Fibroblast of upper back skin (primary cell): ENCODE results near the gene KLC3.

Source experiments
- DNase-seq: peaks from one replicate; pipeline ENCODE4 v3.0.0-alpha.2; 2013

Gene KLC3

DNA sequence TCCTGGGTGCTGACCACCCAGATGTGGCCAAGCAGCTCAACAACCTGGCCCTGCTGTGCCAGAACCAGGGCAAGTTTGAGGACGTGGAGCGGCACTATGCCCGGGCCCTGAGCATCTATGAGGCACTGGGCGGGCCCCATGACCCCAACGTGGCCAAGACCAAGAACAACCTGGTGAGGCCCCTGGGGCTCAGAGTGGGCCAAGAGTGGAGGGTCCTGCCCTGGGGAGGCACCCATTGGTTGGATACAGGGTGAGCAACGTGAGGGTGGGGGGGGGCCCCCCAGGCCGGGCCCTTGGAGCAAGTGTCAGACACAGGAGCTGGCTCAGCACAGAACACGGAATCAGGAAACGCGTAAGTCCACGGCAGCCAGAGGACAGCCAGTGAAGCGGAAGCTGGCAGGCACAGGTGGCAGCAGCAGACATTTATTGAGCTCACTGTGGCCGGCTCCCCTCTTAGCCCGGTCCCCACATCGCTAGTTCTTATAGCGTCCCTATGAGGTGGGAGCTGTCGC is 8.9 kb downstream of the KLC3 start:
- DNase-seq: no peak

DNA sequence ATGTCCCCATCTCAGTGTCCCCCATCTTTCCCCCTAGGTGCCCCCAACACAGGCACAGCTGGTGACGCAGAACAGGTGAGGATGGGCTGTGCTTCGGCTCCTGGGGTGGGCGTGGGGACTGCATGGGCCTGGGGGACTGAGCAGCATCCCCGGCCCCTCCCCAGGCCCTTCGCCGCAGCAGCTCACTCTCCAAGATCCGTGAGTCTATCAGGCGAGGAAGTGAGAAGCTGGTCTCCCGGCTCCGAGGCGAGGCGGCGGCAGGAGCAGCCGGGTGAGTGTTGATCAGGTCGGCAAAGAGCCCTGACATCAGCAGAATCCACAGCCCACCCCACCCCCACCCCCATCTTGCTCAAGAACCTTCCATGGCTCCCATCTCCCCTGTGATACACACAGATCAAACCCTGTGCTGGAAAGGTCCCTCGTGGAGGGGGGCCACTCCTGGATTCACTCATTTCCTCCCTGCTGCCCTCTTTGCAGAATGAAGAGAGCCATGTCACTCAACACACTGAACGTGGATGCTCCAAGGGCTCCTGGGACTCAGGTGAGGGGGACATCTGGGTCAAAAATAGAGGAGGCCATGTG is 10.0 kb downstream of the KLC3 start:
- DNase-seq: no peak

DNA sequence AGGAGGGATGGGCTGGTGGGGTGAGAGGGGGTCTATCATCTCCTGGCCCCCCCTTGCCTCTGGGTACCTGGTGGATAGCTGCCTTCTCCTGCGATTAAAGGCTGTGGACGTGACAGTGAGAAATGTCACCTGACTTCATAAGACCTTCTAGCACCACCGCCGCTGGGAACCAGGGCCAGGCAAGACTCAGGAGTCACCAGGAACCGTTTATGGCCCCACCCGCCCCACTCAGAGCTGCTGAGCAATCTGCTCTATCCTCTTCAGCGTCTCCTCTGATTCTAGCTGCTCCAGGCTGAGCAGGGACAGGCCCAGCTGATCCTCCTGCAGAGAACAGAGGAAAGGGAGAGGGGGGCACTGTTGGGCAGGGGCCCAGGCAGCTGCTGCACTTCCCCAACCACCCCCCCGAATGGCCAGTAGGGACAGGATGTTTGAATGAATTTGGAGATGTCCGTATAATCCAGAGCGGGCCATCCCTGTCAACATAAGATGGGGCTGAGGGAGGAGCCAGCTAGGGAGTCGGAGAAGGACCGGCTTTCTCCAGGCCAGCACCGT is 10.9 kb downstream of the KLC3 start:
- DNase-seq: no peak

DNA sequence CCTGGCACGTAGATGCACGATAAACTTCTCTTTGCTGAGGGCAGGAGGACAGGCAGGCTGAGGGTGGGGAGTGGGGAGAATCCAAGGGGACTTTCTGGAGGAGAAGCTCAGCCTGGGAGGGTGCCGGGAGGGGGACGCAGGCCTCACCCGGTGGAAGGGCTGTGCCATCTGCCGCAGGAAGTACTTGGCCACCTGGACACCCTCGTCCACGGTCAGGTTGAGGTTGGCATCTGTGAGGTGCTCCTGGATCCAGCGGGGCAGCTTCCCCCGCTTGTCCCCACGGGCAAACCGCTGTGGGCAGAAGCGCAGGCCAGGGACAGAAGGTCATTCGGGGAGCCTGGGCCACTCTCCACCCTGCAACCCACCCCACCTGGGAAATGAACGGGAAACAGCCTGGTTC is 11.5 kb downstream of the KLC3 start:
- no peak for DNase-seq

DNA sequence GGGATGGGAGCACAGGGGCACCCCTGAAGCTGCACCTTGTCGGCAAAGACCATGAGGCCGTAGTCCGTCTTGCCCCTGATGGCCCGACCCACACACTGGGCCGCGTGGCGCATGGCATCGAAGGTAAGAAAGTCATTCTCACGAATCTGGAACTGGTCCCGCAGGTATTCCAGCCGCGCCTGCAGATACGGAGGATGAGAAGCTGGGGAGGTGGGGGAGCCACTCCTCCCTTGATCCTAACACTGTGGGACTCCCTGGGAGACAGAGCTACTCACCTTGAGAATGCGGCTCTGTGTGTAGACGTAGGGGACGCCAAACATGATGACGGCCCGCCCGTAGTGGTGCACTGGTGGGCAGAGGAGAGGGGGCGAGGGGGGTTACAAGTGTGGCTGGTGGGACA is 11.9 kb downstream of the KLC3 start:
- no peak for DNase-seq

DNA sequence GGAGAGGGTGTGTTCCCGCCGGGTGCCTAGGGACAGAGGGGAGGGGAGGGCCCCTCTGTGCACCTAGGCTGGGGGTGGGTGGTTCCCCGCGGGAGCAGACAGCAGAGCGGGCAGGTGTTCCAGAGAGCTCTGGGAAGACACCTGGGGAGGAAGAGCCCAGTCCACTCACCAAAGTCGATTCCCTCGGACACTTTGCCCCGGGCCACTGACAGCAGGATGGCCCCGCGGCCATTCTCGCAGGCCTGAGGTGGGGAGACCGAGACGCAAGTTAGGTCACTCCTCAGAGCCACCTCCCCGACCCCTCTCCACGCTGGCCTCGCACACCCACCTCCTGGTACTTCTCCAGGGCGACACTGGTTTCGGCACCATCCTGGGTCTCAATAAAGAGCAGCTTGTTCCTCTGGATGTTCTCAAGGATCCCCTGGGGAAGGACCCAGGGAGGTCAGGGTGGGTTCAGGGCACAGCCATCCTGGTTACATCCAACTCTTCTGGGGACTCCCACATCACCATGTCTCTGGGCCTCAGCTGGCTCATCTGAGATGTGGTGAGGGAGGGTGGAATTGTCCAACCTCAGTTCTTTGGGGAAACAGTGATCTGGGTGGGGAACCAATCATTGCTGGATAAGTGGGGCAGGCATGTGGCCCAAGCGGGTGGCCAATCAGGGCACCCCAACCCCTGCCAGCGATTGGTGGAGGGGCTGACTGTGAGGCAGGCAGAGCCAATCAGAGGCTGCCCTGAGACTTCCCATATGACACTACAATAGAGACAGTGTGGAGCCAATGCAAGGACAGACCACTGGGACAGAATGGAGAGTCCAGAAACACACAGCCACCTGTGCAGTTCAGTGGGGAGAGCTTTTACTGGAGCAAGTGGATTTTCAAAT is 12.6 kb downstream of the KLC3 start:
- no peak for DNase-seq

DNA sequence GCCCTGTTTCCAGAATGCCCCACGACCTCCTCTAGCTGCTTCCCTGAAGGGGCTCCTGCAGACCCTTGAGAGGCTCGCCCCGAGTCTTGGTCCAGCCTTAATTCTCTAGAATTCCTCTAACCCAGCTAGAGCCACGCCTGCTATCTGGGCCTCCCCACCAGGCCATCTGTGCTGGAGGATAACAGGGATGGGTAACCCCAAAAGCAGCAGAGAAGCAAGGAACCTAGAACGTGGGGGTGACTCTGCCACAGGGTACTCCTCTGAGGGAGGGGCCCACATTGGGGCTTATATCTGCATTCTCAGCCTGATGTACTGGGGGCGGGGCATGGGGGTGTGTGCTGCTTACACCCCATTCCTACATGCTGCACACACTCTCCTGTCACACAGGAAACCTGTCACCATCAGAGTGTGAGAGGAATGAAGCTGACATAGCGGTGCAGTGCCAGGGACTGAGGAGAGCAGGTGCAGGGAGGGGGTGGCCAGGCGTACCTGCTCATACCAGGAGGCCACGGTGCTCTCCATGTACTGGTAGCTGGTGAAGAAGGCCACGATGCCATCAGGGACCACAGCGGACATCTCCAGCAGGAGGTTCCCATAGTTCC is 13.8 kb downstream of the KLC3 start:
- DNase-seq: no peak

DNA sequence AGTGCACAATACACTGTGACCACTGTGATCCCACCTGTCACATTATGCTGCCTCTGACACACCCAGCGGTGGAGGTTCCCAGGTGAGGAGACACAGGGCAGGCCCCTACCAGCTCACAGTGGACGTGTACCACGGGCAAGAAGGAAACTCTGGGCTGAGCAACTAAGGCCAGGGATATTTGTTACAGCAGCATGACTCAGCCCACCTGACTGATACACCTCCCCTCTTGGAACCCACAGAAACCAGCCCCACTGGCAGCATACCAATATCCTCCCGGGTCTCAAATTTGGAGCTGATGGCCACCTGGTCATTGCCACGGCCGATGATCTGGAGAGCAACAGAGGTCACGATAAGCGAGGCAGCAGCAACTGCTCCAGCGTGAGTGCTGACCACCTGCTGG is 14.9 kb downstream of the KLC3 start:
- DNase-seq: no peak

DNA sequence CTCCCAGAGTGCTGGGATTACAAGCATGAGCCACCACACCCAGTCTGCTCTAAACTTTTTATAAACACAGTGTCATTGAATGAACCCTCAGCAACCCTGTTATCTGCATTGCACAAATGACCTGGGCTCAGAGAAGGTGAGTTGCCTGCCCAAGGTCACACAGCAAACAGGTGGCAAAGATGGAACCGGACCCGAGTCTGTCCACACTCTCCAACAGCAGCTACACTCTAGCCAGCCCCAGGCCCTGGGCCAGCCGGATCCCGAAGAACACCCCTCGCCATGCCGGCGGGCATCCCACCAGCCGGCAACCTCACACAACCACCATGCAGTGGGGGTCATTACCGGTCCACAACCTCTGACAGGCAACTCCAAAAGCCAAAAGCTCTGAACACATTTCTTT is 15.4 kb downstream of the KLC3 start:
- no peak for DNase-seq

DNA sequence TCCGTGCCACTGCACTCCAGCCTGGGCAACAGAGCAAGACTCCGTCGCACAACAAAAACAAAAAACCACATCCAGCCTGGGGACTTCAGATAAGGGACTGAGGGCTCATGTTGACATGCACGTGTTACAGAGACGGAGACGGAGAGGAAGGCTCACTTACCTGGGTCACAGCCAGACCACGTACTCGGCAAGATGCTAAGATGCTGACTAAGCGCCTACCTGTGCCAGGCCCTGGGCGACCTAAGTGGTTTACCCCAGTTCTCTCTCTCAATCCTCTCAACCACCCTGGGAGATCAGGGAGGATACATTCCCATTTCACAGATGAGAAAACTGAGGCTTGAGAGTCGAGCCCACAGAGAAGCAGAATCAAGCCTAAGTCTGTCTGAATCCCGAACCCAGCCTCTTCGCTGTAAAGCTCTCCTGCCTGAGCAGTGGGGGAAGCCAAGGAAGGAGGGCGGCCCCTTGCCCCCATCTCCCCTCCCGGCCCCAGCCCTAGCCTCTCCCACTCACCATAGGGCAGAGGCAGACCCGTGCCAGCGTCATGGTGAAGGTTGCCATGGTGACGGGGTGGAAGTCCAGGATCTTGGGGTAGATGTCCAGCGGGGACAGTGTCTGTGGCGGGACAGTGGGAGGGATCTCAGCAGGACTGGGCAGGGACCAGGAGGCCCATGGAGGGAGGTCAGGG is 16.4 kb downstream of the KLC3 start:
- DNase-seq: no peak

DNA sequence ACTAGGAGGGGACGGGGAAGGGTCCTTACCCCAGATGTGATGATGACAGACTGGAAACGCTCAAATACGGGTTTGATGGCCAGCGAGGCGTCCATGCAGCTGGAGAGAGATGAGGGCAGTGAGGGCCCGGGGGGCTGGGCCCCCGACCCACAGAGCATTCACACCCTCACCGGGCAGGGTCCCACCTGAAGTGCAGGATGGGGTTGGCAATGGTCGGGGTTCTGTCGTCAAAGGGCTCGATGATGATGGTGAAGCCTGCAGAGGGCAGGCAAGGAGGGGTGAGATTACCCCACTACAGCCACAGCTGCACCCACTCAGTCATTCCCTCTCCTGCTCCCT is 16.9 kb downstream of the KLC3 start:
- no peak for DNase-seq

DNA sequence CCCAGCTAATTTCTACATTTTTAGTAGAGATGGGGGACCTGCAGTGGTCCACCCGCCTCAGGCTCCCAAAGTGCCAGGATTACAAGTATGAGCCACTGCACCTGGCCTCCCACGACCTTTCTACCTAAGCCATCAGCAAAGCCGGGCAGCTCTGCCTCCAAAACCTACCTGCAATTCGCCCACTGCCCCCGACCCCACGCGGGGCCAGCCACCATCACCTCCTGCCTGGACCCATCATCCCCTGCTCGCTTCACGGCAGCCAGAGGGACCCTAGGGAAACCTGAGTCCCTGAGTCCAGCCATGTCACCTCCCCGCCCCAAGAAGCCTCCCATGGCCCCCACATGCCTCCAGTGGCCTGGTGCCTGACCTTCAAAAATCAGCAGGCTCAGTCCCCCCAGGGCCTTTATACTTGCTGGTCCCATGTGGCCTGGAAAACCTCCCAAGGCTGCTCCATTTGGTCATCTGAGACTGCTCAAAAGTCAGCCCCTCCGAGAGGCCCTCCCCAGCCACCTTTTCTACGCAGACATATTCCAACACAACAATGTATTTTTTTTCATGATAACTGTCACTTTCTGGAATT is 17.8 kb downstream of the KLC3 start:
- DNase-seq: no peak

DNA sequence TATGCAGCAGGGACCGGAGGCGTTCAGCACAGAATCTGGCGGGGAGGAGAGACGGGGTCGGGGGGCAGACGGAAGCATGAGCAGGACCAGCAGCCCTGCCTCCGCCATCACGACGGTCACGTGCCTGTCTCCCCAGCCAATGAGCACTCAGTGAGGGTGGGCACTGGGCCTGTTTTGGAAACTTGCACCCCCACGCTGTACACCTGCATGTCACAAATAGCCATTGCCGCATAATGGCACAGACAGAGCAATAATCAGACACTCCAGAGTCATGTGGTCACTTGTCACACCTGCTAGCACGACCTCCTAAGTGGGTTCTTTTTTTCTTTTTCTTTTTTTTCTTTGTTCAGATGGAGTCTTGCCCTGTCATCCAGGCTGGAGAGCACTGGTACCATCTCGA is 21.1 kb downstream of the KLC3 start:
- DNase-seq: no peak

DNA sequence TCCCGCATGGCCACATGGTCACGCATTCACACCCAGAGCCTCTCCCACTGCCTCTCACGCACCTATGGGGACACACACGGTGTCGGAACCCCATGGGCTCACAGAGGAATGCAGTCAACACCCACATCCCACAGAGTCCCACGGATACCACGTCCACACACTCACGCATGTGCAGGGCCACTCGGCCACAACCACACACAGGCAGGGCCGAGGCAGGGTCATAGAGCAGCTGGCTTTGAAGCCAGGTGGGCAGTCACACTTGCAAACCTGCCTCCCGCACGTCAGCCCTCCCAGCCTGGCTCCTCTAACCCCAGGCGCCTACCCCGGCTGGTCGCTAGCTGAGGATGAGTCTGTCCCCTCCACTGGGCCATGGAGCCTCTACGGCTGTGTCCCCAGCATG is 21.7 kb downstream of the KLC3 start:
- no peak for DNase-seq

DNA sequence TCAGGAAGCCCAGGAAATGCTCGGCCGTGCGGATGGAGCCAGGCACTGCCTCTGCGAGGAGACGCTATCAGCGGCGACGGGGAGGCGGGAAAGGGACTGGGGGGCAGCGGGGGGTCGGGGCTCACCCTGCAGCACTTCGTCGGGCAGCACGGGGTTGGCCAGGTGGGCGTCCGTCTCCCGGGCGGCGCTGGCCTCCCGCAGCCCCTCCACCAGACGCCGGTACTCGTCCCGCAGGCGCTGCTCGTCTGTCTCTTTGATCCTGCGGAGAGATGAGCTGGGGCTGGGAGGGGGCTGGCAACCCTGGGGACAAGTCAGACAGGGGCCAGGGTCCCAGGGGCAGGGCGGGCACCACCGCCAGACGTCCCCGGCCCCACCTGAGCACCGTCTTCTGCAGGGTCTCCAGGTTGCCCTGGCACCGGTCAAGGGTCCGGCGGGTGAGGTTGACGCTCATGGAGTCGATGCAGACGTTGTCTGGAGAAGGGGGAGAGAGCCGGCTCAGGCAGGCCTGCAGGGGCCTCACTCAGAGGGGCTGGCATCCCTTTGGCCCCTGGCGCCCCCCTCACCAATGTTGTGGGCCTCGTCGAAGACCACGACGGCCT is 23.4 kb downstream of the KLC3 start:
- DNase-seq: no peak

DNA sequence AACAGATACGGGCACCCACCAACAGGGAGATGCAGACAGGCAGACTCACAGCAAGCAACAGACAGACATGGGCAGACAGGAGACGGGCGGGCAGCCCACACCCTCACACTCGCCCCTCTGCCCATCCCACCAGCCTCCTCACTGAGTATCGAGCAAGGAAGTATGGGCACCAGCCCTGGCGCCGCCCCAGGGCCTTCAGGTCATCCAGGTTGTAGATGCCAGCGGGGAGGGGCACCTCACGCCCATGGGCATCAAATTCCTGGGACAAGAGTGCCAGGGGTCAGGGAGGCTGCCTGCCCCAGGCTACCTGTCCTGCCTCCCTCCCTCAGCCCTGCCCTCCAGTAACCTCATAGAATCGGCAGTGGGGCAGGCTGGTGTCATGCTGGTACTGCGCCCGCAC is 24.1 kb downstream of the KLC3 start:
- no peak for DNase-seq

DNA sequence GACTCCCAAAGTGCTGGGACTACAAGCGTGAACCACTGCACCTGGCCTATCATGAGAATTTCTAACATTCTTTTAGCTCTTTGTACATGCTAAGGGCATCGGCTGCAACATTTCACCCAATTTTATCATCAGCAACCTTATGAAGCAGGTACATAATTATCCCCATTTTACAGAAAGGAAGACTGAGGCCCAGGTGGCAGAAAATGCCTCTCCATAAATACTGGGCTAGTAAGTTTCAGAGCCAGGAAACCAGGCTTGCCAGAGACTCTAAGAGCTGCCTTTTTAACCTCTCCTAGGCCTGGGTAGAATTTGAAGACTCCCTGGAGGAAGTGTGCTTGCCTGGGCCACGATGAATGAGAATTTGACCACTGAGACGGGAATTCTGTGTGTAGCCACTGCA is 27.6 kb downstream of the KLC3 start:
- DNase-seq: no peak

DNA sequence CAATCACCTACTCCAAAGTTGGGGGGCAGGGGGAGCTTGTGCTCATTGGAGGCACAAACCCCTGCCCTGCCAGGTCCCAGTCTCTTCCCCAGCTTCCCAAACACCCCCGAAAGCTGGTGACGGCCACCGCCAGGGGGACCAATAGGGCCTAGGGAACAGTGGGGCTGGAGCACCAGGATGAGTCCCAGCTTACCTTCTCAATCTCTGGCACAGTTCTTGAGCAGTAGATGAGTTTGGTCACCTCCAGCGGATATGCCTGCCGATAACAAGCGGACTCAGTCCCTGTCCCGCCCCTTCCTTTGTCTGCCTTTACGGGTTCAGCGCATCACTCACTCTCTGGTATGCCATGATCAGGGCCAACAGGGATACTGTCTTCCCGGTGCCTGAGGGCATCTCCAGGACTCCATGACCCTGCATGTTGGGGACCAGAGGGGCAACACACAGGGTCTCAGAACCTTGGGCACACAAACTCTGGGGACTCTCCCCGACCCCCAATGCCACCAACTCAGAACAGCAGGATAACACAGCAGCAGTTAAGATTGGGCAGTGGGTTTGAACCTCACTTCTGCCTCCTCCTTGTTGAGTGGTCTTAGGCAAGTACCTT is 28.3 kb downstream of the KLC3 start:
- DNase-seq: no peak

DNA sequence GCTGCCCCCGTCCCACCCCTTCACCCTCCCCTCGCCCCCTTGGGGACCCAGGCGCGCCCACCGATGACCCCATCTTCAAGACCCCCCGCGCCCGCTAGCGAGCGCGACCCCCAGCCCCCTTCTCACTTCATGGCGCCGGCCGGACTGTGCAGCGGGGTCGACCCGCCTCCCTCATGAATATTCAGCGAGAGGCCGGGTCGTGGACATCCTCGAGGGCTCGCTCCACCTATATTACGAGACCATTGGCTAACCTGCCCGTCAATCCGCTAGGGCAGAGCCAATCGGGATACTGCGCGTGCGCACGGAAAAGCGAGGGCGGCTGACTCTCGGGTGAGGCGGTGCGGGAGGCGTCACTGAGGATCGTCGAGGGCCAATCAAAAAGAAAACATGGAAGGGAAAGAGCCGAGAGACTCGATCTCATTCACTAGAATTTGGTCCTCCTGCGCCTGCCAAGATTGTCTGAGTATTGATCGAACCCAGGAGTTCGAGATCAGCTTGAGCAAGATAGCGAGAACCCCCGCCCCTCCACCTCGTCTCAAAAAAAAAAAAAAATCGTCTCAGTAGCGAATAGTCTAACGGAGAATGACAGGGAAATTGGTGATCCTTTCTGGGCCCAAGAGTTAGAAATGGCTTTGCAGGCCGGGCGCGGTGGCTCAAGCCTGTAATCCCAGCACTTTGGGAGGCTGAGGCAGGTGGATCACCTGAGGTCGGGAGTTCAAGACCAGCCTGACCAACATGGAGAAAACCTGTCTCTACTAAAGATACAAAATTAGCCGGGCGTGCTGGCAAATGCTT is 30.1 kb downstream of the KLC3 start, which contains the start of gene ERCC2:
ERCC2 (minus strand) TSS at position 164 of the 795 bp plus-strand sequence; CDS start at position 131, 33 bp downstream.
- peak; percentile 99 for DNase-seq

DNA sequence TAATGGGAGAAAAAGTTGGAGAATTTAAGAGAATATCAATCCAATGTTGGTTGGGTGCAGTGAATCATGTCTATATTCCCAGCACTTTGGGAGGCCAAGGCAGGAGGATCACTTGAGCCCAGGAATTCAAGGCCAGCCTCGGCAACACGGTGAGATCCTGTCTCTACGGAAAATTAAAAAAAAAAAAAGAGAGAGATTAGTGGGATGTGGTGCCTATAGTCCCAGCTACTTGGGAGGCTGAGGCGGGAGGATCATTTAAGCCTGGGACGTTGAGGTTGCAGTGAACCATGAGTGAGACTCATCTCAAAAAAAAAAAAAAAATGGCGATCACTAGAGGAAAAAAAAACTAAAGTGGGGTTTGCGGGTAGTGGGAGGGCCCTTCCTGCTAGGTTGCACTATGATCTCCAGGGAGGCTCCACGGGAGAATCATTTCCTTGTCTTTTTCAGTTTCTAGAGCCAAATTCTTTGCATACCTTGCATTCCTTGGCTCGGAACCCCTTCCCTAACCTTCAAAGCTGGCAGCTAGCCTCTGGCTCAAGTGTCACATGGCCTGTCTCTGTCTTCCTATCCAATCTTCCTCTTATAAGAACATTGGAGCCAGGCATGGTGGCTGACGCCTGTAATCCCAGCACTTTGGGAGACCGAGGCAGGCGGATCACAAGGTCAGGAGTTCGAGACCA is 35.6 kb downstream of the KLC3 start:
- peak; percentile 100 for DNase-seq
